SH-SY5Y (cell line): ENCODE results near the gene CYB561A3.

Source experiments
- GATA2 ChIP-seq: IDR thresholded peaks from 2 replicates; pipeline ENCODE4 v1.6.1; 2011; ENCODE audit warnings: mild to moderate bottlenecking, low read depth, low read length
- GATA3 ChIP-seq: IDR thresholded peaks from 2 replicates; pipeline ENCODE4 v1.6.1; 2011; ENCODE audit warnings: low read depth, mild to moderate bottlenecking, low read length, moderate library complexity

- TF ChIP-seq GATA2 (no peak), GATA3 (no peak)
Measured at GRCh38 chr11:61337706-61338470, 23.8 kb downstream of the CYB561A3 start.
